Measurements from ENCODE around the gene TNRC6B. TPM values are rescaled to one million over a fixed set of nuclear protein-coding genes. Genes with fewer than 3 reads are reported as not detected.

TNRC6B gene
- total RNA-seq, 1 experiment from 2014 or later = 58.1 TPM

DNA sequence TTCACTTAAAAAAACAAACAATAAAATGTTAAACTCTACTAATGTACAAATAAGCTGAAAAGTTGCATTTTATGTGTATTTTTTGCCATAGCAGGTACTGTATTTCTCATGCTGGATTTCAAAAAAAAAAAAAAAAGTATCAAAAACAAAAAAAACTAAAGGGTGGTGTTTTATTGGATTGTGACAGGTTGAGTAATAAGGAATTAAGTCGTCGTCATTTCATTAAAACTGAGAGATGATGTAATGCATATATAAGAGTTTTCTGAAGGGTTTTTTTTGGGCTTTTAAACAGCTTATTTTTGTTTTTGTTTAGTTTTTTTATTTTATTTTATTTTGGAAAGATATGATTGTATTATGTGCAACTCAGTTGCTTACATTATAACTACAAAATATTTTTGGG is 157.6 kb downstream of the TNRC6B start:
- Histone ChIP-seq H2BK20ac (ENCODE audit: low read depth, low read length, poor library complexity, severe bottlenecking) (no peak overlapping the region), H3K4me2 (ENCODE audit: insufficient read depth, insufficient read length, low read length) (no peak overlapping the region), H3K9me3 (ENCODE audit: control insufficient read depth, low read depth, low read length) (no peaks in the 10 kb centered on the region), H3K18ac (ENCODE audit: insufficient read length, low read depth, low read length) (no peak overlapping the region), H3K79me1 (ENCODE audit: insufficient read depth, low read depth, low read length, poor library complexity, severe bottlenecking) (no peaks in the 10 kb centered on the region), H3K9ac (ENCODE audit: extremely low read depth, insufficient read length, low read length) (no peak overlapping the region), H2BK15ac (ENCODE audit: low read depth, low read length) (no peak overlapping the region), H3K4me1 (ENCODE audit: insufficient read depth, low read length) (peaks cover 7% of the 10 kb centered on the region), H2BK12ac (ENCODE audit: insufficient read length, low read depth, low read length) (no peak overlapping the region), H3K79me2 (ENCODE audit: insufficient read depth, low read length) (no peaks in the 10 kb centered on the region), H3K27ac (ENCODE audit: insufficient read length, low read depth, low read length) (no peak overlapping the region), H2BK5ac (ENCODE audit: insufficient read length, low read length) (no peak overlapping the region), H2AK5ac (ENCODE audit: insufficient read length, low read length) (no peak overlapping the region), H3K23me2 (ENCODE audit: insufficient read length, low read depth, low read length, poor library complexity, severe bottlenecking) (no peaks in the 10 kb centered on the region), H3K56ac (ENCODE audit: insufficient read length, low read depth, low read length) (no peak overlapping the region), H4K5ac (ENCODE audit: insufficient read length, low read depth, low read length) (no peak overlapping the region), H3K14ac (ENCODE audit: insufficient read depth, low read length) (no peak overlapping the region), H4K8ac (replicated peaks; ENCODE audit: insufficient read length, low read depth, low read length) (no peak overlapping the region), H3K23ac (ENCODE audit: insufficient read length, low read depth, low read length) (no peak overlapping the region), H4K20me1 (ENCODE audit: control insufficient read depth, insufficient read depth, insufficient read length) (peaks cover 2% of the 10 kb centered on the region), H3T11ph (ENCODE audit: low read length) (no peak overlapping the region), H4K91ac (ENCODE audit: insufficient read length, low read depth, low read length) (no peak overlapping the region), H3K27me3 (ENCODE audit: insufficient read depth, low read length) (no peaks in the 10 kb centered on the region), H3K4ac (ENCODE audit: low read depth, low read length) (no peak overlapping the region), H2BK120ac (ENCODE audit: low read depth, low read length, poor library complexity, severe bottlenecking) (no peak overlapping the region), H2AFZ (ENCODE audit: low read length) (no peak overlapping the region)
- no peak for TF ChIP-seq CTCF (conservative IDR thresholded peaks at IDR 0.05)
- Mint-ChIP-seq H3K27me3 (ENCODE audit: low read depth) (no peaks in the 10 kb centered on the region; the same call in none of the 2 replicates), H3K27ac (no peak overlapping the region), H3K4me3 (no peak overlapping the region), H3K36me3 (ENCODE audit: insufficient read depth in 1 of 3, low read depth in 3 of 3) (peaks cover 0 to 26% (median 7%) of the 10 kb centered on the region in 3 experiments; a peak in 2 of 7 replicates), H3K9me3 (no peaks in the 10 kb centered on the region), H3K4me1 (peaks cover 43 to 48% of the 10 kb centered on the region in 2 experiments)
- DNase-seq = no peak
- WGBS (ENCODE audit: extremely low coverage, insufficient read length, low lambda C conversion rate) = 100% methylated on average over 2 of the region's 2 CpGs

Measured in H9 (cell line).